ENCODE measurements around the gene ABR.
A peak's percentile ranks its signal among the peaks of the same experiment; 100 is the strongest.

GRCh38 chr17:1110862-1111598, 68.8 kb downstream of the ABR start:
- peak; percentile 44; the same call in 1 of the 2 replicates for TF ChIP-seq SPI1 (IDR thresholded peaks at IDR 0.05; ENCODE audit: borderline replicate concordance, low read depth)
- no peak for TF ChIP-seq CTCF (IDR thresholded peaks at IDR 0.05; ENCODE audit: insufficient read depth, low read length)
- TF ChIP-seq POLR2AphosphoS5 (IDR thresholded peaks at IDR 0.05; ENCODE audit: low read depth): peak; percentile 13; the same call in 1 of the 2 replicates
- no peak for TF ChIP-seq REST (IDR thresholded peaks at IDR 0.05; ENCODE audit: insufficient replicate concordance, low read depth)

Measured in HL-60 (cell line).